LNCAP (cell line): ENCODE measurements around the gene AGPAT3.
A peak's percentile ranks its signal among the peaks of the same experiment; 100 is the strongest.

Experiments
- TF ChIP-seq, protein P1 (sequence below): fragments of 450-650 bp; IDR thresholded peaks from 2 replicates; pipeline ENCODE4 v1.5.1; 2017; ENCODE audit warnings: mild to moderate bottlenecking

AGPAT3 gene

DNA sequence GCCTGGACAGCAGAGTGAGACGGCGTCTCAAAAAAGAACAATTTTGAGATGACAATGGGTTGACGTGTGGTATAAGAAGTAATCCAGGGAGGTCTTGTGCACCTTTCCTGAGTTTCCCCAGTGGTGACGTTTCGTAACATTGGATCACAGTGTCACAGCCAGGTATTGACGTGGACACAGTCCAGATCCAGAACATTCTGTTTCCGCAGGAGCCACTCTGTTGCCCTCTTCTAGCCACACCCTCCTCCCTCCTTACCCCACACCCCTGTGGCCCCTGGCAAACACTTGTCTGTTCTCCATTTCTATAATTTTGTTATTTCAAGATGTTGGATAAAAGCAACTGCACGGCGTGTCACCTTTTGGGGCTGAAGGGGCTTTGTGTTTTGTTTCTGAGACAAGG, 140.6 kb downstream of the AGPAT3 start:
- TF ChIP-seq, protein P1, sequence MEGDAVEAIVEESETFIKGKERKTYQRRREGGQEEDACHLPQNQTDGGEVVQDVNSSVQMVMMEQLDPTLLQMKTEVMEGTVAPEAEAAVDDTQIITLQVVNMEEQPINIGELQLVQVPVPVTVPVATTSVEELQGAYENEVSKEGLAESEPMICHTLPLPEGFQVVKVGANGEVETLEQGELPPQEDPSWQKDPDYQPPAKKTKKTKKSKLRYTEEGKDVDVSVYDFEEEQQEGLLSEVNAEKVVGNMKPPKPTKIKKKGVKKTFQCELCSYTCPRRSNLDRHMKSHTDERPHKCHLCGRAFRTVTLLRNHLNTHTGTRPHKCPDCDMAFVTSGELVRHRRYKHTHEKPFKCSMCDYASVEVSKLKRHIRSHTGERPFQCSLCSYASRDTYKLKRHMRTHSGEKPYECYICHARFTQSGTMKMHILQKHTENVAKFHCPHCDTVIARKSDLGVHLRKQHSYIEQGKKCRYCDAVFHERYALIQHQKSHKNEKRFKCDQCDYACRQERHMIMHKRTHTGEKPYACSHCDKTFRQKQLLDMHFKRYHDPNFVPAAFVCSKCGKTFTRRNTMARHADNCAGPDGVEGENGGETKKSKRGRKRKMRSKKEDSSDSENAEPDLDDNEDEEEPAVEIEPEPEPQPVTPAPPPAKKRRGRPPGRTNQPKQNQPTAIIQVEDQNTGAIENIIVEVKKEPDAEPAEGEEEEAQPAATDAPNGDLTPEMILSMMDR, result no peak

- TF ChIP-seq, protein P1, result no peak
These were observed 141.1 kb downstream of the AGPAT3 start for GRCh38 chr21:44006017-44006619.

DNA sequence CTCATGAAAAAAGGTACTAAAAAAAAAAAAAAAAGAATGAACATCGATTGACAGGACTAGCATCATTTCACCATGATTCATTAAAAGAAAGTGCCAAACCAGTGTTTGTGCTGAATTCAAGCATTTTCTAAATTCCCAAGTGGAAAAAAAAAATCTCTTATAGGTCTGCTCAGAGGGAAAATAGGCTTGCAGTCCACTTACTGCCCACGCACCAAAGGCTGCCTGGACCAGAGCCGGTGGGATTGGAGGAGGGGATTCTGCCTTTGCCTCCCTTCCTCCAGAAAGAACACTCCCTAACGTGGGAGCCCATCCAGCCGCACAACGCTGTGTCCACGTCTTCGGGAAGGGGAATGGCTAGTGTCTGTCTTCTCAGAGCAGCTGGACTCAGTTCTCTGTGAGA, 141.6 kb downstream of the AGPAT3 start:
- TF ChIP-seq, protein P1, result no peak

DNA sequence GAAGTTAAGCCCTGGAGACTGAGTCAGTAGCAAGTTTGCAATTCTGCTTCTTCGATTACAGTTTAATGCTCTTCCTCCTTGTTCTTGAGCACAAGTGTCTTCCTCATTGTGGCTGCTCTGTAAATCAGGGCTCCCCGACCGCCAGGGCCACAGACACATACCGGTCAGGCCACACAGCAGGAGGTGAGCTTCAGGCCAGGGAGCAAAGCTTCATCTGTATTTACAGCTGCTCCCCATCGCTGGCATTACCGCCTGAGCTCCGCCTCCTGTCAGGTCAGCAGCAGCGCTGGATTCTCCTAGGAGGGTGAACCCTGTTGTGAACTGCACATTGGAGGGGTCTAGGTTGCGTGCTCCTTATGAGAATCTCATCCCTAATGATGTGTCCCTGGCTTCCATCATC, 145.4 kb downstream of the AGPAT3 start:
- TF ChIP-seq, protein P1, result no peak

DNA sequence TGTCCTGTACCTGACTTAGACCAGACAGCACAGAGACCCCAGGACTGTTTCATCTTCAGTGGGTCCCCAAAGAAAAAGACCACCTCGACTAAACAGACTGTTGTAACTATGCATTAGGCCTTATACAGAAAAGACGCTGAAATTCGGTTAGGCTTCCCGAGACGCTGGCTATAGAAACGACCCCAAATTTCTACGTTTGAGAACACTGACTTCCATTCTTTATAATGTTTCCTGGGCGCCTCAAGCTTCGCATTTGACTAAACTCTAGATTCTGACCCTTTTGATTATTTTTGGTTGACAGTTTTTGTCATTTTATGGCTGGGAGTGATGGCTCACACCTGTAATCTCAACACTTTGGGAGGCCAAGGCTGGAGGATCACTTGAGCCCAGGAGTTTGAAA, 146.1 kb downstream of the AGPAT3 start:
- TF ChIP-seq, protein P1, result no peak

- TF ChIP-seq, protein P1, result no peak
These were observed 146.8 kb downstream of the AGPAT3 start, which contains the start of gene TRAPPC10 for GRCh38 chr21:44011579-44012473. Gene TRAPPC10 (plus strand): TSS chr21:44012309. CDS start chr21:44012494, 185 bp downstream.

GRCh38 chr21:44012474-44013379, 147.7 kb downstream of the AGPAT3 start:
- TF ChIP-seq, protein P1, result peak; percentile 45
